Breast epithelium (tissue), 4 donors: ENCODE results near the gene ANKRA2. TPM values are rescaled to one million over a fixed set of nuclear protein-coding genes. Genes with fewer than 3 reads are reported as not detected.

ENCODE experiments used
- DNase-seq, 2 donors: peaks; one replicate each; pipeline ENCODE4 v3.0.0-alpha.2; 2019; ENCODE audit warnings: low spot score in 2 of 2
- H3K27ac ChIP-seq, 2 donors: fragments of 200-600 bp; sonication (generic) in 1 of 2; one replicate each; pipeline ENCODE4 v1.5.1; 2016 to 2019; ENCODE audit warnings: mild to moderate bottlenecking in 1 of 2
- H3K27me3 ChIP-seq, 2 donors: fragments of 200-600 bp; sonication (generic) in 1 of 2; one replicate each; pipeline versions ENCODE4 v1.5.1 to v1.6.0; 2017 to 2019; ENCODE audit warnings: control low read depth in 1 of 2, mild to moderate bottlenecking in 1 of 2
- H3K36me3 ChIP-seq: fragments of 200-600 bp; one replicate; pipeline ENCODE4 v1.5.1; 2019
- H3K4me1 ChIP-seq, 2 donors: fragments of 200-600 bp; sonication (generic); one replicate each; pipeline ENCODE4 v1.5.1; 2016 to 2019; ENCODE audit warnings: control low read depth in 1 of 2
- H3K4me3 ChIP-seq, 3 donors: fragments of 200-600 bp; sonication (generic); 1 replicate in 2 of 3; 2 replicates in 1 of 3; pipeline ENCODE4 v1.5.1; 2016 to 2019; ENCODE audit warnings: mild to moderate bottlenecking in 3 of 3, moderate library complexity in 2 of 3
- H3K9me3 ChIP-seq, 2 donors: fragments of 200-600 bp; sonication (generic) in 1 of 2; one replicate each; pipeline ENCODE4 v1.5.1; 2016 to 2019; ENCODE audit warnings: control low read depth in 1 of 2
- POLR2A ChIP-seq: fragments of 450-650 bp; IDR thresholded peaks from one replicate; pipeline ENCODE4 v1.6.1; 2016; ENCODE audit warnings: antibody characterized with exemption, mild to moderate bottlenecking, moderate library complexity
- POLR2AphosphoS5 ChIP-seq, 3 donors: sonication (generic); formaldehyde crosslinking; IDR thresholded peaks; one replicate each; pipeline ENCODE4 v1.6.1; 2017; ENCODE audit warnings: antibody characterized with exemption in 3 of 3
- intact Hi-C: fragments of 100-400 bp; cut with DNase I; formaldehyde crosslinking; loops from one replicate; pipeline ENCODE4 v1.15.1; 2023; ENCODE audit warnings: low total_unique reads
- total RNA-seq, 3 donors: library from RNA; depleted of rRNA; stranded (reverse); fragments of >200 nt; gene quantifications; one replicate each; pipeline ENCODE4 v1.1.0, GENCODE V29; 2016
- TF ChIP-seq, protein P1 (sequence below), 3 donors: fragments of 450-650 bp; IDR thresholded peaks; one replicate each; pipeline ENCODE4 v1.5.1; 2016 to 2017; ENCODE audit warnings: antibody characterized with exemption in 3 of 3, mild to moderate bottlenecking in 3 of 3, moderate library complexity in 3 of 3

Gene ANKRA2
- total RNA-seq, 3 donors from 2014 or later: 28.8 to 83.9 (median 44.2) TPM

DNA sequence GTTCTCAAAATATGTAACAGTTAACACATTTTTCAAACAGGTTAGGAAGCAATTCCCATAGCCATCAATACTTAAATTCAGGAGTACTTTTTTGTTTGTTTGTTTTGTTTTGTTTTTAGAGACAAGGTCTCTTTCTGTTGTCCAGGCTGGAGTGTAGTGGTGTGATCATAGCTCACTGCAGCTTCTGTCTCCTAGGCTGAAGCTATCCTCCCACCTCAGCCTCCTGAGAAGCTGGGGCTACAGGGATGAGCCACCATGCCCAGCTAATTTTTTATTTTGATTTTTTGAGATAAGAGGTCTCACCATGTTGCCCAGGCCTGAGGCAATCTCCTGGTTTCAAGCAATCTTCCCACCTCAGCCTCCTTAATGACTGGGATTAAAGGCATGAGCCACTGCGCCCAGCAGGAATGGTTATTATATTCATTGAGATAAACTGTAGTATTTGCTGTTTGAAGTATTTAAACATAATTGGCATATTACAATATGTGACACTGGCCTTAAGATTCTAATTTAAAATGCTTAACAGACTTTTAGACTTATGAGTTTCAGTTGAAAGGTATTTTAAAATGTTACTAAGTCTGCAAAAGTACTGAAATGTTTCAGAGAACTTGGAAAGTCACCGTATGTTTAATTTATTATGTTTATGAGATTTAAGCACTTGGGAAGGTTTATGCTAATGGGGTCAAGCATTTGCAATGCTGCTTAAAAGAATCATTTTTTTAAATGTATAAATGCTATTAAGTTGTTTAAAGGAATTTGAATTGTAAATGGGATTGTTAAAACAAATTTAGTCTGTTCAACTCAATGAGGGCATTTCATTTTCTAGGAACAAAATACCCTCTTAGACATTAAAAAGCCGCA is 17.1 kb upstream of the ANKRA2 start:
- Histone ChIP-seq H3K36me3 (no peaks in the 10 kb centered on the region), H3K27ac (no peak overlapping the region), H3K9me3 (no peaks in the 10 kb centered on the region), H3K4me3 (no peak overlapping the region), H3K4me1 (no peaks in the 10 kb centered on the region), H3K27me3 (no peaks in the 10 kb centered on the region)
- TF ChIP-seq POLR2AphosphoS5 (IDR thresholded peaks at IDR 0.05) (no peak), POLR2A (no peak)
- TF ChIP-seq, protein P1, sequence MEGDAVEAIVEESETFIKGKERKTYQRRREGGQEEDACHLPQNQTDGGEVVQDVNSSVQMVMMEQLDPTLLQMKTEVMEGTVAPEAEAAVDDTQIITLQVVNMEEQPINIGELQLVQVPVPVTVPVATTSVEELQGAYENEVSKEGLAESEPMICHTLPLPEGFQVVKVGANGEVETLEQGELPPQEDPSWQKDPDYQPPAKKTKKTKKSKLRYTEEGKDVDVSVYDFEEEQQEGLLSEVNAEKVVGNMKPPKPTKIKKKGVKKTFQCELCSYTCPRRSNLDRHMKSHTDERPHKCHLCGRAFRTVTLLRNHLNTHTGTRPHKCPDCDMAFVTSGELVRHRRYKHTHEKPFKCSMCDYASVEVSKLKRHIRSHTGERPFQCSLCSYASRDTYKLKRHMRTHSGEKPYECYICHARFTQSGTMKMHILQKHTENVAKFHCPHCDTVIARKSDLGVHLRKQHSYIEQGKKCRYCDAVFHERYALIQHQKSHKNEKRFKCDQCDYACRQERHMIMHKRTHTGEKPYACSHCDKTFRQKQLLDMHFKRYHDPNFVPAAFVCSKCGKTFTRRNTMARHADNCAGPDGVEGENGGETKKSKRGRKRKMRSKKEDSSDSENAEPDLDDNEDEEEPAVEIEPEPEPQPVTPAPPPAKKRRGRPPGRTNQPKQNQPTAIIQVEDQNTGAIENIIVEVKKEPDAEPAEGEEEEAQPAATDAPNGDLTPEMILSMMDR (IDR thresholded peaks at IDR 0.05): no peak
- intact Hi-C loops: no loop called here
- no peak for DNase-seq

DNA sequence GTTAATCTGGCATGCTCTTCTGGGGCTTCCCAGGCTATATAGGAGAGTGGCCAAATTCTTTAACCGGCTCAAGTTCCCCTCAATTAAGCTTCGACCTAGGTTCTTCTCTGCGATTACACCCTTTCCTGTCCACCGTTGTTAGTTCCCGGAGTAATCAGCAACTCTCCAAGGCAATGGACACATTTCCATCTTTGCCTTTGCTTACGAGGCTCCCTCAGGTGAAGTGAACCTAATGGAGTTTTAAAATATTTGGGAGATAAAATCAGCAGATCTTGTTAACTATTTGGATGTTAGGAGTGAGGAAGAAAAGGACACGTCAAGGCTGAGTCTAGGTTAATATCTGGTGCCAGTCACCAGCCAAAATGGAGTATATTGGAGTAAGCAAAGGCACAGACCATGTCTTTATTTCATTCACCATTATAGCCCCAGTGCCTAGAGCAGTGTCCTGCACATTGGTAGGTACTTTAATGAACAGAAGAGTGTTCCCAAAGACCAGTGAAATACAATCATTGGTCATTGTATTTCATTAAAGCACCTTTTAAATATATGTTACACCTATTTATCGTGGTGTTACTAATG is 619 bp upstream of the ANKRA2 start:
- TF ChIP-seq POLR2A: no peak
- TF ChIP-seq, protein P1 (IDR thresholded peaks at IDR 0.05): no peak
- no peak for TF ChIP-seq POLR2AphosphoS5 (IDR thresholded peaks at IDR 0.05)
- Histone ChIP-seq H3K27me3 (no peaks in the 10 kb centered on the region), H3K4me3 (peak overlapping the region; percentile 61 to 88 (median 72)), H3K36me3 (peaks cover 2% of the 10 kb centered on the region), H3K27ac (peak overlapping the region; percentile 92 to 97), H3K9me3 (no peaks in the 10 kb centered on the region), H3K4me1 (peaks cover 0 to 10% of the 10 kb centered on the region in 2 donors)
- intact Hi-C loops: no loop called here
- no peak for DNase-seq

GRCh38 chr5:73564675-73565074 is 764 bp downstream of the ANKRA2 start:
- no peak for TF ChIP-seq POLR2A
- TF ChIP-seq POLR2AphosphoS5 (IDR thresholded peaks at IDR 0.05): no peak
- TF ChIP-seq, protein P1 (IDR thresholded peaks at IDR 0.05): no peak
- DNase-seq: no peak
- peak overlapping the region; percentile 92 to 97 for H3K27ac ChIP-seq
- H3K4me3 ChIP-seq: peak overlapping the region; percentile 61 to 88 (median 72)
- peaks cover 0 to 10% of the 10 kb centered on the region in 2 donors for H3K4me1 ChIP-seq
- H3K36me3 ChIP-seq: peaks cover 9% of the 10 kb centered on the region
- no peaks in the 10 kb centered on the region for H3K27me3 ChIP-seq
- intact Hi-C loops: no loop called here
- H3K9me3 ChIP-seq: no peaks in the 10 kb centered on the region

DNA sequence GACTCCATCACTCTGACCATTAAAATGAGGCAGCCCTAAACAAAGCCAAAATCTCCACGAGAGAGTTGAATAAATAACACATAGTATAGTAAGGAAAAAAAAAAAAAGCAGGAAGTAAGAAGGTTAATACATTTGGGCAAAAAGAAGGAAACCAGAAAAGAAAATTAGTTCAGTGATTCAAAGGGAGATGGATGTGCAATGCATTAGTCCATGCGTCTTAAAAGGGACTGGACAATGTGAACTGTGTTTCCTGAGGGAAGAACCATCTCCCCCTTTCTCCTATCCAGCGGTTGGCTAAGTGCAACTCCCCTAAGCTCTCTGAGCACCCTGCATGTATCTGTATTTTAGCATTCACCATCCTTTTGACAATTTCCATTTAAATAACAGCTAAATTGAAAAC is 1.4 kb downstream of the ANKRA2 start:
- H3K9me3 ChIP-seq: no peaks in the 10 kb centered on the region
- intact Hi-C loops: no loop called here
- H3K27ac ChIP-seq: peak overlapping the region; percentile 92 to 97
- DNase-seq: no peak
- peaks cover 0 to 10% of the 10 kb centered on the region in 2 donors for H3K4me1 ChIP-seq
- no peaks in the 10 kb centered on the region for H3K27me3 ChIP-seq
- peaks cover 9% of the 10 kb centered on the region for H3K36me3 ChIP-seq
- TF ChIP-seq POLR2AphosphoS5 (IDR thresholded peaks at IDR 0.05) (no peak), POLR2A (no peak)
- TF ChIP-seq, protein P1 (IDR thresholded peaks at IDR 0.05): no peak
- peak overlapping the region; percentile 61 to 88 (median 72) for H3K4me3 ChIP-seq

GRCh38 chr5:73558950-73559349 is 6.5 kb downstream of the ANKRA2 start:
- Histone ChIP-seq H3K4me3 (no peak overlapping the region), H3K27me3 (no peaks in the 10 kb centered on the region), H3K9me3 (no peaks in the 10 kb centered on the region), H3K27ac (no peak overlapping the region), H3K36me3 (peaks cover 19% of the 10 kb centered on the region), H3K4me1 (no peaks in the 10 kb centered on the region)
- no peak for DNase-seq
- intact Hi-C loops: no loop called here
- TF ChIP-seq POLR2AphosphoS5 (IDR thresholded peaks at IDR 0.05) (no peak), POLR2A (no peak)
- TF ChIP-seq, protein P1 (IDR thresholded peaks at IDR 0.05): no peak
